RPMI8226 (cell line): ENCODE data around the gene GTF2A1.

Experiments
- DNase-seq: peaks from one replicate; pipeline ENCODE4 v3.0.0-alpha.2; 2015

The GTF2A1 gene

DNA sequence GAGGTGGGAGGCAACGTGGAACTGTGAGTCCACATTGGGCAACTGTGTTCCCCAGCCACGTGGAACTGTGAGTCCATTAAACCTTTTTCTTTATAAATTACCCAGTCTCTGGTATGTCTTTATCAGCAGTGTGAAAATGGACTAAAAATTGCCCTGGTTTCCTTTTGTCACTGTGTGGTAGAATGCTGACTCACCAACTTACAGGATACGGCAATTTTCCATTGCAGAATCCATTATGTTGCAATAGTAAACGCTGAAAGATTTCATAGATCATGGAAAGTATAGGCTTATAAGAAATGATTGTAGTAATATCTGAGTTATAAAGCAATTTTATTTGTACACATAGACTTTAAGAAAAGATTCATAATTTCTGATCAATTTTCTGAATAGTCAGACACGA lies 93.0 kb downstream of the GTF2A1 start:
- DNase-seq: no peak

DNA sequence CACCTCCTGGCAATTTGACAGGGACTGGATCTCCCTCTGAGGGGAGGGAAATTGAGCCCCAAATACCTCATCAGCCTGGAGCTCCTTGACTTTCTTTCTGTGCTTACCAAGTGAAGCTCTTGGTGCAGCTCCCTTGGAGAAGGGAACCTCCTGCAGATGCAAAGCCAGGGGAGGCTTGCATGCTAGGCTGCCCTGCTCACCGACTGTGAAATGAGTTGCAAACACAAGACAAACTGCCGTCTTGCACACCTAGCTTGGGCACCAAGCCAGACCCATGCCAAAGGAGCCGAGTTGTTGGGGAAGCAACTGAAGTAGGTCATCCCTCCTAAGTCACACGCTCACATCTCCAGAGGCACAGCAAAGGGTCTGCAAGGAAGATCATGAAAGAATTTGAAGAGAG lies 95.2 kb downstream of the GTF2A1 start:
- no peak for DNase-seq
